Hippocampal formation (tissue), 2 donors: ENCODE measurements around the gene KRT15.
A peak's percentile ranks its signal among the peaks of the same experiment; 100 is the strongest.

Experiments used
- DNase-seq, 2 donors: peaks; one replicate each; lab custom pipeline; 2025; lab: John Stamatoyannopoulos, UW

KRT15 gene

DNA sequence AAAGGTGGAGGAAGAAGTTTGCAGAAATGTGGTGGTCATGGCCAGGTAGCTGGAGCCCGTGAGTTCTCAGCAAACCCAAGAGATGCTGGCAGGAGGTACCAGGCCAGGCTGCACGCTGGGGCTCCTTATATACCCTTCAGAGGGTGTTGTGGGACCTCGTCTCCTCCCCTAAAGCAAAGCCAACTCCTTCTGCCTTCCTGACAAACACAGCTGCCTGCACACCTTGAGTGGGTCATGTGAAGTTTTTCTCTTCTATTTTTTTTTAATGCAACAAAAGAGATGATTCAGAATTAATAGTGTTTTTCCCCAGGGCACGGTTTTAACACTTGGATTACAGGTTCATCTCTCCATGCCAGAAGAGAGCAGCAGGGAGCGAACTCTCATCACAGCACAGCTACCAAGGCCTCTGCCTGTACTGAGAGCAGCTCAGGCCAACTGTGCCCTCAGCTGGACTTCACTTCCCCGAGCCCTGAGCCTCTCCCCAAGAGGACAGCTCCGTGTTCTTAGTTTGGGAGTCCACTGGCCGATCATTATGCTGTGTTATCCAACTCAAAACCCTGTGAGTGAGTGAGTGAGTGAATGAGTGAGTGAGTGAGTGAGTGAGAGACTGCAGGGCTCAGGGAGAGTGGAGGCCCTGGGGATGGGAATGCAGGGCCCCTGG, at the start of gene KRT15:
Gene KRT15, minus strand, starts transcription at position 102 of the 661 bp plus-strand sequence. Its CDS starts 63 bp downstream, at position 39.
- DNase-seq = no peak

DNA sequence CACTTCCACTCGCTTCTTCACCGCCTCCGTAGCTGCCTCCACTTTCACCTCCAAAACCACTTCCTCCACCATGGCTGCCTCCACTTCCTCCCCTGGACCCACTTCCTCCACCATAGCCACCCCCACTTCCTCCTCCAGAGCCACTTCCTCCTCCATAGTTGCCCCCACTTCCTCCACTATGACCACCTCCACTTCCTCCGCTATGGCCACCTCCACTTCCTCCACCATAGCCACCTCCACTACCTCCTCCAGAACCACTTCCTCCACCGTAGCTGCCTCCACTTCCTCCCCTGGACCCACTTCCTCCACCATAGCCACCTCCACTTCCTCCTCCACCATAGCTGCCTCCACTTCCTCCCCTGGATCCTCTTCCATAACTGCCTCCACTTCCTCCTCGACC, 48.6 kb upstream of the KRT15 start:
- DNase-seq = no peak

DNA sequence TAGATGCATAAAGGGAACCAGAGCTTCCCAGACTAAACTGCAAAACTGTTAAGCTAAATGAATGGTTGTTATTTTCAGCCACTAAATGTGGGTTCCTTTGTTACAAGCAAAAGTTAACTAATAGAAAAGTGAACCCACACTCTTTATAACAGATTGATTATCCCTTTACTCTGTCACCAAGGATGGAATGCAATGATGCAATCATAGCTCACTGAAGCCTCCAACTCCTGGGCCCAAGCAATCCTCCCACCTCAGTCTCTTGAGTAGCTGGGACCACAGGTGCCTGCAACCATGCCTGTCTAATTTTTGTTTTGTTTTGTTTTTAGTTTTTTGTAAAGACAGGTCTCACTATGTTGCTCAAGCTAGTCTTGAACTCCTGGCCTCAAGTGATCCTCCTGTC, 46.6 kb upstream of the KRT15 start:
- no peak for DNase-seq

DNA sequence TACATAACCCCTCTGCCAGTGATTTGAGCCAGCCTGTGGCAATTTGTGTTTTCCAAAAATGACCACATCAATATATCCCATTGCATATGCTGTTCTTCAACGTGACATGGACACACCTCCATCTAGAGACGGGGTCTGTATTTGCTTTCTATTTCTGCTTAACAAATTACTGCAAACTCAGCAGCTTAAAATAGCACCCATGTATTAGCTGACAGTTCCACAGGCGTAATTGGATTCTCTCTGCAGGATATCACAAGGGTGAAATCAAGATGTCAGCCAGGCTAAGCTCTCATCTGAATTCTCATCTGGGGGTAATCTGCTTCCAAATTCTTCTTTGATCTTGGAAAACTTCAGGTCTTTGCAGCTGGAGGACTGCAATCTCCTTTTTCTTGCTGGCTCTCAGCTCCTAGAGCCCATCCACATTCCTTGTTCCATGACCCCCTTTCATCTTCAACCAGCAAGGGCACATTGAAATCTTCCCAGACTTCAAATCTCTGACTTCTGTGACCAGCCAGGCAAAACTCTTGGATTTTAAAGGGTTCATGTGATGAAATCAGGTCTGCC, 45.0 kb upstream of the KRT15 start:
- DNase-seq = no peak

DNA sequence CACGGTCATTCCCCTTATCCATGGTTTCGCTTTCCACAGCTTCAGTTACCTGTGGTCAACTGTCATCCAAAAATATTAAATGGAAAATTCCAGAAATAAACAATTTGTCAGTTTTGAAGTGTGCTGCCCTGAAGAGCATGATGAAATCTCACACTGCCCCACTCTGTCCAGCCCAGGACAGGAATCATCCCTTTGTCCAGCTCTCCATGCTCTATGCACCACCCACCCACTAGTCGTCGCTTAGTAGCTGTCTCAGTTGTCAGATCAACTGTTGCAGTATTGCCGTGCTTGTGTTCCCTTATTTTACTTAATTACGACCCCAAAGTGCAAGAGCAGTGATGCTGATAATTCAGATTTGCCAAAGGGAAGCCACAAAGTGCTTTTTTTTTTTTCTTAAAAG, 42.9 kb upstream of the KRT15 start:
- no peak for DNase-seq

DNA sequence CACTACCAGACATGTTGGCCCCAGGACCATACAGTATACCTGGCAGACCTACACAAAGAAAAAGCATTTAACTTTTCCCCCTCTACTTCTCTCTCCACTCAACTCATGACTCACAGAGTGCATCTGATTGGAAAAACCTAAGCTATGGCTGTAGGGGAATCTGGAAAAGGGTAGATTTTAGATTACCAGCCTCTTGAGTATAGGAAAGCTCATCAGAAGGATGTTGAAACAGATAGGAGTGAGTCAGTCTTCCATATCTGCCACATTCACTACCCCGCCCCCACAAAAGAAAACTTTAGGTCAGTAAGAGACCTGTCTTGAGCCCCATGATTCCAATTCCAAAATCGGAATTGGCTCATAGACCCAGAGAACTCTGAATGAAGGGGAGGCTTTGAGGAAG, 40.9 kb upstream of the KRT15 start:
- no peak for DNase-seq

DNA sequence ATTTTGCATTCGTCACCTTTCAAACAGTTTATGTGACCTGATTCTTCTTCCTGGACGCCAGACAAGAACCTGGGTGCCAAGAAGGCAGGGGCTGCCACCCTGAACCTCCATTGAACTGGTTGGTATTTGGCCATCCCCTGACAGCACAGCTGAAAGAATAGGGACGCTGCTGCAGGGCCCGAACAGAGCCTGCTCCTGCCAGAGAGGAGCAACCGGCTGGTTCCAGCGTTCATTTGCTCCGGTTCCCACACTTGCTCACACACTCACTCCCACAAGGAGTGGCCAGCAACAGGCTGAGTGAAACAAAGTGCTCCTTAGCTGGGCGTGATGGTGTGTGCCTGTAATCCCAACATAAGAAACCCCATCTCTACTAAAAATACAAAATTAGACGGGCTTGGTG, 38.2 kb upstream of the KRT15 start:
- DNase-seq = no peak

DNA sequence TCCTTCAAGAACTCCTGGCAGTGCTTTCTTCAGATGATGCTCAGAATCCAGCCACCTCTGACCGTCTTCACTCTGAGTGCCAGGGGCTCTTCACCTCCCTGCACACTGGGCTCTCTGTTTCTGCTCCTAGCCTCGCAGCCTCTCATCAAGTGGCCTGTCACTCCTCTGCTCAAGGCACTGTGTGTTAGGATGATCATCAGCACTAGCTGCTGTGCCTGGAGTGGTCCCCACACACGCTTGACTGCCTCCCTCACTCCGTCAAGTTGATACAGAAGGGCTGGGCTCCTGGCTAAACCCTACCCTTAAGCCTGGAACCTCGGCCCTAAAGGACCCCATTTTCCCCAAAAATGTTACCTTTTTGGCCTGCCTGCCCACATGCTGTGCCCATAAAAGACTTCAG, 37.6 kb upstream of the KRT15 start:
- DNase-seq = no peak

DNA sequence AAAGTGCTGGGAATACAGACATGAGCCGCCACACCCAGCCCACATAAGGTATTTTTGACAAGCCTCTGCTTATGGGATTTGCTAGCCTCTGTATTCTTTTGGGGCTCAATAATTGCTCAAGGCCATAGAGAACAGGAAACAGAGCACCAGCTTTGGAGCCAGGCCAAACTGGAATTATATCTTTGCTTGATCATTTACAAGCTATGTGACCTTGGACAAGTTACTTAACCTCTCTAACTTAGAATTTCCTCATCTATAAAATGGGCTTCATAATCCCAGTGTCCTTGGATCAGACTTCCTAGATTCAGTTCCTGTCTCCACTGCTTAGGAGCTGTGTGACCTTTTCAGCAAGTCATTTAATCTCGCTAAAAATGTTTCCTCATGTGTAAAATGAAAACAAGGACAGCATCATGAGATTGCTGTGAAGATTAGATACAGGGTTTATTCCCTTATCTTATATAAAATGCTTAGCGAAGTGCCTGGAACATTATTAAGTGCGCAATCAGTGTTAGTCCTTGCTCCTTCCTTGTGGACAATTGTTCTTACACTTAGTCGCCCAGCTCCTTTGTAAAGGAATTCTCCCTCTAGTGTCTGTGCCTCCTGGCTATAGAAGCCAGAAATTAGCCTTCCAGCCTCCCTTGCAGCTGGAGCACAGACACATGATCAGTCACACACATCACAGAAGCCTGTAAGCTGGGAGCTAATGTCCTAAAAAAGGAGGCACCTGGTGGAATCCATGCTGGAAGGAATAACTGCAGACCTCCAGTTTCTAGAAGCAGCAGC, 36.6 kb upstream of the KRT15 start:
- no peak for DNase-seq

DNA sequence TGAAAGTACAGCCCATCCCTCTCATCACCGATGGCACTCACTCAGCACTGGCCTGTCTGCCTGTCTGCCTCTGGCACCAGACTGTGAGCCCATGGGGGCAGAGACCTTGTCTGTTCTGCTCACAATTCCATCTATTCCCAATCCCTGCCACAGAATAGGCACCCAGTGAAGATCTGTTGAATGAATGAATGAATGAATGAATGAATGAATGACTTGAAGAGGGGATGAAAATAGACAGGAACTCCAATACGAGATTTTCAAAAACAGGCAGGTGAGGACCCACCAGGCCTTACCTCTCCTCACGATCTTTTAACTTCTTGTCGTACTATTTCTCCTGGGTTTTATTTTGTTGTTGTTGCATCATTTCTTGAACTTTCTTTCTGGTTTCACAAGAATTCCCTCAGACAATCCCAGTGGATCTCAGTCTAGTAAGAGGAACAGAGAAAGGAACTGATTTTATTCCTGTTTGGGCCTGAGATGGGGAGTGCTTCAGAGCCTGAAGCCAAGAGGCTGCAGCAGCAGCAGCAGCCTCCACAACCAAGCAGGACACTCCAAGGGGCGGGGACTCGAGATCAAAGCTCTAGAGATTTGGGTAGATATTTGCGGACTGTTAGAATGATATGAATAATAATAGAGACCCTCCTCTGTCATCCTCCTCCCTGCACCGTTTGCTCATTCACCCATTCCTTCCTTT, 35.4 kb upstream of the KRT15 start:
- no peak for DNase-seq

DNA sequence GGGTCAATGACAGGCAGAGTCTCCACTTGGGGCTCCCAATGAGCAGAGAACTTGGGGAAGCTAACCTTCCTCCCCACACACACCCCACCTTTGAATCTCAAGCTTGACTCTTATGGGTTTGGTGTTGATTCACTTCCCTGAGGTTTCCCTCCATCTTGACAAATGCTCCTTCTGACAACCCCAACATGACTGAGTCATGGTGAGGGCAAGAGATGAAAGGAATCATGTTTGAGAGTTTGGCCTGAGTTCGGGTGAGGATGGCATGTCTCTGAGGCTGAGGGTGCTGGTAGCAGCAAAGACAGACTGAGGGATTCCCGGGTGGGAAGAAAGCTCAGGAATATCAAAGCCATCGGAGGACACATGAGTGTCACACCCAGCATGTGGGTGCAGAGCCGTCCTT, 34.5 kb upstream of the KRT15 start:
- no peak for DNase-seq

DNA sequence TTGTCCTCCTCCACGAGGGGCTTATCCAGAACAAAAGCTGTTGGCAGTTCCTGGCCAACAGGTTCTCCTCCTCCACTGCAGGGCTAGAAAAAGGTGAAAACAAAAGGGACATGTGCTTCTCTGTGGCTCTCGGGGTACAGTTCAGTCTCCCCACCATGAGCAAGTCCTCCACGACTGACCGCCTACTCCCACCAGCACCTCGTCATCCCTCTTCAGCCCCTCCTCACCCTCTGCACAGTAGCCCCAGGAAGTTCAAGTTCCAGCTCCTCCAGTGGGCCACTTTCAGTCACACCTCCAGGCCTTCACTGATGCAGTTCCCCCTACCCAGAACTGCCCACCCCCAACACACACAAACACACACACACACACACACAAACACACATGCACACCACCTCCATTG, 33.8 kb upstream of the KRT15 start:
- DNase-seq = no peak

DNA sequence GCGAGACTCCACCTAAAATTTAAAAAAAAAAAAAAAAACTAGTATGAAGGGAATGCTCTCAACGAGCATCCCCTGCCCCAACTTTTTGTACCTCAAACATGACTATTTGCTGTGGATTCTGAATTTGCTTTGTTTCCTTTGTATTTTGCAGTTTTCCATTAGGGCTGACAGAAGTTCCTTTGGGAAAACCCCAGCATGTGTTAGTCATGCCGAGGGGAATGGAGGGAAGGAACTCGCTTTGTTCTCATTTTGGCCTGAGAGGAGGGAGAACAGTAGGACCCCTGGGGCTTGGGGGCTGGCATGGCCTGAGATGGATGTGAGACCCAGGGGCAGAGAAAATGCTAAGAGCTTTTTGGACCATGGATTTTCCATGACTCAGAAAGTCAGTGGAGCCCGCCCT, 32.7 kb upstream of the KRT15 start:
- DNase-seq = no peak

DNA sequence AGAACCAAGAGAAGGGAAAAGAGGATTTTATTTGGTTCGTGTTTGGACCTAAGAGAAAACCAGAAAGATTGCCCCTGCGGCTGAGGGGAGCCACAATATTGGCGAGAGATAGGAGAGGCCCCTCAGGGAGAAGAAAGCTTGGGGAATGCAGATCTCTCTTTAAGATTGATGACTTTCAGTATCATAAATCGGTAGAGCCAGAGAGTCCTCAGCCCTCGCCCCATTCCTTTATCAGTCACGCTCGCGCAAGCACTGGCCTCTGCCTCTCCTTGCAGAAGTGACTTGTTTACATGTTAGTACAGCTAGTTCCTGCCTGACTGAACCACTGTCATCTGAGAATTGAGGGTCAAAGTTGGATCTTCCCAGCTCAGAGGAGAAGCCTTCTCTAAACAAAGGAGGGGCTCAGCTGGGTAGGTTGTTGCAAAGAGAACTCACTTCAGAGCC, 30.9 kb upstream of the KRT15 start:
- no peak for DNase-seq

DNA sequence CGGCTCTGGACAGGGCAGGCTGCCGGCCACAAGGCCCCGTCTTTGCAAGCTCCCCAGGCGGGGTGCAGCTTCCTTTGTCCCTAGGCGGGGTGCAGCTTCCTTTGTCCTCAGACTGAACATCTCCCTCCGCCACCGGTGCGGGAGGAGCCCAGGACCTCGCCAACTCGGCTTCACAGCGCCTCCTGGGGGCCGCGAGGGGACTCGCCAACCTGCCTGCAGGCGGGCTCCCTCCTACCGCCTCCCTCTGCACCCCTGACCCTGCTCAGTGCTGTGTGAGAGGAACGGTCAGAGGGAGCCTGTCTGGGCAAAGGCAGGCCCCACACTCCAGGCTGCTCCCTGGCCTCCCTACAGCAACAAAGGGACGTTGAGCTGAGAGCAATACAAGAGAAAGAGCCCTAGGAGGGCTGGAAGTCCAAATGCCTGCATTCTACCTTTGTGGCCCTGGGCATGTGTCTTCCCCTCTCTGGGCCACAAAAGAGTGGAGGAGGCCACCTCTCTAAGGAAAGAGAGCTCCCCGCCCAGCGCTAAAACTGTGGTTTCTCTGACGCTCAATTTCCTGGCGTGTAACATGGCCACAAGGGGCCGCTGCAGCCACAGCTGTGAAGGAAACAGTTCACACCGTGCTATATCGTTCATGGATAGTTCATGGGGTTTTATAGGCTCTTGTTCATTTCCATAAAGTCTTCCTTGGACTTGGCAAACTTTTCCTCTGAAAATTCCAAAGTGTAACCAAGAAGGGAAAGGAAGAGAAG, 30.3 kb upstream of the KRT15 start:
- peak; percentile 36 to 50 for DNase-seq

DNA sequence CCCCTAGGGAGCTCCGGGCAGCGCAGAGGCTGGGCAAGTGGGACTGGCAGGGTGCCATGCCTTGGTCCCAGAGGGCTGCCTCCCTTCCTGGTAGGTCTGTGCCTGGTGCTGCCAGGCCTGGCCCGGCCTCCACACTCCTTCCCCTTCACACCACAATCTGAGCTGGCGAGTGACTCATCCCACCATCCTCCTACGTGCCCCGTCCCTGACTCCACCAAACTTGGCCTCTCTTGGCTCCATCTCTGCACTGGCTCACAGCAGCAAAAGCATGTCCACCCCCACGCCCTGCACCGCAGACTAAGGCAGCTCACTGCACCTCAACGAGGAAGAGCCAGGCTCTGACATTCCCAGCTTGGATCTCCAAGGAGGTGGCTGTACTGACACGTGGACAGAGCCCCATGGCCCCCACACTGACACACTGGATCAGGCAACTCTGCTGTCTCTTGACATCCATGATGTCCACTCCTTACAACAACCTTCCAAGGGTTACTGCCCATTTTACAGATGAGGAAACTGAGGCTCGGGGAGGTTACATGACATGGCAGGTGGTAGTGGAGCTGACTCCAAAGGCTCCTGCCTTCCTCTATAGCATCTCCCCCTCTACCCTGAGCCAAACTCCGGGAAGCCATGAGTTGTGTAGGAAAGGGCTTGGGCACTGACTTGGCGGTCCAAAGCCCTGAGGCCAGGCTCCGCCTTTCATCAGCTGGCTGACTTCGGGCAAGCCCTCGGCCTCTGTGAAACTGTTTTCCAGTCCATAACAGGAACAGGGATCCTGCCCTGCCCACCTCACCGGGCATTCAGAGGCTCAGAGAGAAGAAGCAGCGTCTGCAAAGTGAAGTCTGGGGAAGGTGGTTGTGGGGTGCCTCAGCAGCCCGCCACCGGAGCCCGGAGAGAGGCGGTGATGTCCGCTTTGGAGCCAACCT, 29.5 kb upstream of the KRT15 start:
- DNase-seq = no peak

DNA sequence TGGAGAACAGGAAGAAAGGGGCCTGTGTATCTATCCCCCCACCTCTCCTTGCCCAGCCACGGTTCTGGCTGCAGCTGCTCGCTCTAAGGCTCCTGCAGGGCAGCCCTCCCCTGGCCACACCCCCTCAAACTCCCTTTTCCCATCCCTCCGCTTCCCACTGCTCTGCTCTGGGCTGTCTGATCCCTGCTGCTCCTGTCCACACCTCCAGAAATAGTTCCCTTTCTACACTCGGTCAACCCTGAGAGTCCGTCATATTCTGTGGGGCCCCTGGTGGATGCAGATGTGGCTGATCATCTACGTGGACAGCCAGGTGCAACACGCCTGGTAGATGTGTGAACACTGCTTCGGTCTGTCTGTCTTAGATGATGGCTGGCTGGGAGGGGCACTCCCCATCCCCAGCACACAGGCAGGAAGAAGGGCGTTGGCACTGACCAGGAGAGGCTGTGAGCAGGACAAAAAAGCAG, 28.7 kb upstream of the KRT15 start:
- DNase-seq = no peak

DNA sequence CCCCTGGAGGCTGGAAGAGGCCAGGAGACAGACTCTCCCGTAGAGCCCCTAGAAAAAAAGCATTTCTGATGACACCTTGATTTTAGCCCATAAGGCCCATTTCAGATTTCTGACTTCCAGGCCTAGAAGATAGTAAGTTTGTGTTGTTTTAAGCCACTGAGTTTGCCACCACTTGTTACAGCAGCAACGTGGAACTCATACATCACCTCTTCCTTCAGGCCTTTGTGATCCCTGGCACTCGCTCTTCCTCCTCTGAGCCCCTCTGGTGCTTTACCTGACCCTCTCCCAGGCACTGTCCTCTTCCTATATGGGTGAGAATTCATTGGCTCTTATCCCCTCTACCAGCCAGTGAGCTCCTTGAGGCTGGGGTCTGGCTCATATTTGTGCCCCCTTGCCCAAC, 28.1 kb upstream of the KRT15 start:
- no peak for DNase-seq

DNA sequence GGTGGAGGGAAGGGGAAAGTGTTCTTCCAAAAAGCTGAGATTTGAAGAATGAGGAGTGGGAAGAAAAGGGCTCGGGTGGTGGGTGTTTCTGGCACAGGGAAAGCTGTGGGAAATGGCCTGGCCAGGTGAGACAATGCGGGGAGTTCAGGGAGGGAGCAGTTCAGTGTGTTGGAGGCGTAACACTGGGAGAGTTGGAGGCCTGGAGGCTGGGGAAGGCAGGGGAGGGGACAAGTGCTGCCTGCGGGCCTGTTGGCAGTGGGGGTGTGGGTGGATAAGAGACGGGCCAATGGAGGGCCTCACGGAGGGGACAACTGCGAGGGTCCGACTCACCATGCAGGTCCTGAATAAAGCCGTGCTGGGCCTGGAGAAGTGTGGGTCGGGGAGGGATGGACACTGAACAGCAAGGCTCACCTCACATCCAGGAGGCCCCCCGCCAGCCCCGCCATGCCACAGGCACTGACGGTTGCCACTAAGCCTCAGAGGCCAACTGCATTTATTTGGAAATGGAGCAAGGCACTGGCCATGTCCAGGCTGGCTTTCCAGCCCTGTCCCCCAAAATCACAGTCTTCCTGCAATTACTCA, 27.2 kb upstream of the KRT15 start:
- DNase-seq = no peak

DNA sequence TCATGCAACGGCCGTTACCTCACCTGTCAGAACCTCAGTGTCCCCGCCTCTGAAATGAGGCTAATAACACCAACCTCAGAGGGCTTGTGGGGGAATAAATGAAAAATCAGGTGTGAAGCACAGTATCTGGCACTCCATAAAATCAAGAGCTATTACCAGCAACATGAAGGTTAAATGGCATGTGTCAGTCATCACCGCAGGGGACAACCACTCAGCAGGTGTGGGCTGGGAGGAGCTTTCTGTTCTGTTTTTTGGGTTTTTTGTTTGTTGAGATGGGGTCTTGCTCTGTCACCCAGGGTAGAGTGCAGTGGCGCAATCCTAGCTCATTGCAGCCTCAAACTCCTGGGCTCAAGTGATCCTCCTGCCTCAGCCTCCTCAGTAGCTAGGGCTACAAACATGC, 26.2 kb upstream of the KRT15 start:
- DNase-seq = no peak
